GM10266 (cell line): ENCODE data around the gene OPN1SW.

ENCODE experiments used
- DNase-seq: peaks from one replicate; pipeline ENCODE4 v3.0.0; 2012; ENCODE audit errors: extremely low spot score
- TF ChIP-seq, protein P1 (sequence below): IDR thresholded peaks from 2 replicates; pipeline ENCODE4 v1.5.1; 2012; ENCODE audit warnings: mild to moderate bottlenecking, low read depth; ENCODE audit not compliant: control insufficient read depth, insufficient read depth; ENCODE audit errors: missing control alignments

Gene OPN1SW

DNA sequence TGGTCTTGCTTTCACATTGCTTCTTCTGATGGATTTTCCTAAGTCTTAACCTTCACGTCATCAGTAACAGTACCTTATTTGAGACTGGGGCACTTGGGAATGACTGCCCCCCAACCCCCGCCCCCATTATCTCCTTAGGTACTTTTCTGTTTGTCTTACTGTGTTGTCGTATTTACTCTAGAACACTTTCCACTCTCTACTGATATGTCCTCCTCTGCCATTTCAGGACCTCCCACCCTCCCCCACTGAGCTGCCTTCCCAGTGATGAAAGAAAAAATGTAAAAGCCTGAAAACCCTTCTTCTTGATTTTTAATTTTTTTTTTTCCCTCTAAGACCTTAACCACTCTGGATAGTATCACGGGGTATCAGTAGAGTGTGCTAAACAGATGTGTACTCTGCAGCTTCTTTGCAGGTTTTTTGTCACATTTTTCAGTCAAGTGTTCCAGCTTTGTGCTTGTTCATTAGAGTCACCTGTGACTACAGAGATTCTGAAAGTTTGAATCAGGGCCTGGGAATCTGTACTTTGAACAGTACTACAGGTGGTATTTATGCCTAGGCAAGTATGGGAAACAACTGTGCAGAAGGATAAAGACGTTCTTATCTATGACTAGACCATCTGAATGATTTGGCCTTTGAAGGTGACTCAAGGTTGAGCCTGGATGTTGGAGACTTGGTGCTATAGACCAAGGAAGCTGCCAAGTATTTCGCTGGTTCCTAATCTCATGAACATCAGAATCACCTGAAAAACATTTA is 28.1 kb downstream of the OPN1SW start:
- TF ChIP-seq, protein P1, sequence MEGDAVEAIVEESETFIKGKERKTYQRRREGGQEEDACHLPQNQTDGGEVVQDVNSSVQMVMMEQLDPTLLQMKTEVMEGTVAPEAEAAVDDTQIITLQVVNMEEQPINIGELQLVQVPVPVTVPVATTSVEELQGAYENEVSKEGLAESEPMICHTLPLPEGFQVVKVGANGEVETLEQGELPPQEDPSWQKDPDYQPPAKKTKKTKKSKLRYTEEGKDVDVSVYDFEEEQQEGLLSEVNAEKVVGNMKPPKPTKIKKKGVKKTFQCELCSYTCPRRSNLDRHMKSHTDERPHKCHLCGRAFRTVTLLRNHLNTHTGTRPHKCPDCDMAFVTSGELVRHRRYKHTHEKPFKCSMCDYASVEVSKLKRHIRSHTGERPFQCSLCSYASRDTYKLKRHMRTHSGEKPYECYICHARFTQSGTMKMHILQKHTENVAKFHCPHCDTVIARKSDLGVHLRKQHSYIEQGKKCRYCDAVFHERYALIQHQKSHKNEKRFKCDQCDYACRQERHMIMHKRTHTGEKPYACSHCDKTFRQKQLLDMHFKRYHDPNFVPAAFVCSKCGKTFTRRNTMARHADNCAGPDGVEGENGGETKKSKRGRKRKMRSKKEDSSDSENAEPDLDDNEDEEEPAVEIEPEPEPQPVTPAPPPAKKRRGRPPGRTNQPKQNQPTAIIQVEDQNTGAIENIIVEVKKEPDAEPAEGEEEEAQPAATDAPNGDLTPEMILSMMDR: no peak
- no peak for DNase-seq

DNA sequence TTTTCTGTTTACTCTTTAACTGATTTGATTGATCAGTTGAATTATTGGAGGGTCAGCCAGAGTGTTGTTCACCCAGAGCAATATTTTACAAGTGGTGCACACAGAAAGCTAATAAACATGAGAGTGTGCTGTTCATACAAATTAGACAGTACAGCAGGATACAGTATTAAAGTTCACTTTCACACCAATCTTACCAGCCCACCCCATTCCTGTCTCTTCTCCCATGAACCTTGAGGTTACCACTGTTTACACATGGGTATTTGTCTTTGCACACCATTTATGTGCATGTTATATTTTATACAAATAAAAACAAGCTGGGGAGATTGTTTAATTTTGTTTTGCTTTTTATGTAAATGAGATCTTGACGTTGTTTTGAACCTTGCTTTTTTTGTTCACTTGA is 29.9 kb downstream of the OPN1SW start:
- DNase-seq: no peak
- TF ChIP-seq, protein P1: no peak

DNA sequence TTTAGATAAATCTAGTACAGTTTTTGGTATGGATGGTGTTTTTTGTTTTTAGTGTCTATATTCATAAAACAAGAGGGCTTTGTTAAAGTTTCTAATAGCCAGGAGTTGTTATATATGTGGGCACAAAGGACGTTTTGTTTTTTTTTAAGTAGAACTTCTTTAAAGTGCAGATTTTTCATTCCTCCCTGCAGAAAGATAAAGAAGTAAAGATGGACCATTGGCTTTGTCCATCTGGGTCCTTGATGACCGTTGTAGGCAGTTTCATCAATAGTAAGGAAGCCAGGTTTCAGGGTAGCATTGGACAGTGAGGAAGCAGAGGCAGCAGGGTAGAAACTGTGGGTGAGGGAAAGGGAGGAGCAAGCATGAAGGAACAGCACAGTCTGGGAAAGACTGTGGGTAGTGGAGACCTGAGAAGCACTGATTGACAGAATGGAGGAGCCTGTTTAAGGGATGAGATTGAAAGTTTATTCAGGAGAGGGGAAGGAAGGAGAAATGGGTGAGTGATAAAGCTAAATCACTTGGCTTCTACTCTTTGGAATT is 31.2 kb downstream of the OPN1SW start:
- DNase-seq: no peak
- TF ChIP-seq, protein P1: no peak

GRCh38 chr7:128743112-128743772 is 32.4 kb downstream of the OPN1SW start:
- TF ChIP-seq, protein P1: no peak
- no peak for DNase-seq

DNA sequence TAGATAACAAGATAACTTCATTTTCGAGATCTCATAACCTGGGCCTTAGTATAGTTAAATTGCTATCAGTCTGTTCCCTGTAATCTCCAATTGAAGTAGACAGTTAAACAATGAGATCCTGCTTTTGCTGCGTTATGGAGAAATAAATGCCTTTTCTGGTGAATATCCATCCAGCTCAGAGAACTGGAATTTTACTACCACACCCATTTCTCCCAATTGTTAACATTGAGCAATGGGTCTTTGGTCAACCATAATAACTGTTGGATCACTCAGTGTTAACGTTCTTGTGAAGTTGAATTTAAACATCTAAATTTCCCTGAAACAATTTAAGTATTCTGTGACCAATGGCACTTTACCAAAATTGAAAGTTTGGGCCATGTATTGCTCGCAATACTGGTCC is 33.4 kb downstream of the OPN1SW start:
- no peak for DNase-seq
- TF ChIP-seq, protein P1: no peak

DNA sequence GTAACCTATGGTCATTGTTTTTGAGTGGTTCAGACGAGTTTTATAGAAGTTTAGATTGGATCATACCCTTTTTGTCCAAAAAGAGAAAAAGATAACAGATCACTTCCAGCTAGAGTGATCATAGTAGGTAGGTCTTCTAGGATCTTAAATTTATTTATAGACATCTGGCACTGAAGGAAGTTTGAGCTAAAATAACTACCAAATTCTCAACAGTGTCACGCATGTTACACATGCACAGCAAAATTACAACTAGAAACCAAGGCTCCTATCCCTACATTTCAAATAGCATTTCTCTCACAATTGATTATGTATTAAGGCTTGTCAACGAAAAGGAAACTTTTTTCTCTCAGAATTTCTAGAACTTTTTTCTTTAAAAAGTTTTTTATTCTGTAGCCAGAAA is 34.1 kb downstream of the OPN1SW start:
- TF ChIP-seq, protein P1: no peak
- no peak for DNase-seq

DNA sequence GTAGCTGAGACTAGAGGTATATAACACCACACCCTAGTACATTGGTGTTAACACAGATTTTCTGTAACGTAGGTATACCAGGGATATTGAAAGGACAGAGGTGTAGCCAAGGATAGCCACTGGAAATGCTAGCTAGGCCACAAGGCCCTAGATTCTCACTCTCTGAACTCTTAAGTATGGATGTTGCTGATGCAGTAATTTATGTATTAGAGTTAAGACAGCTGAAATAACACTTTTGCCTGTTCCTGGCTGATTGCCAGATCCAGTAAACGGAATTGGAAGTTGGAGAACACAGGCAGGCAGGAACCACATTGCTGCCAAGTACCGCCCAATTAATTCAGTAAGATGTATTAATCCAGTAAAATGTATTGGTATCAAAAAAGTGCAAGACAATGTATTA is 34.6 kb downstream of the OPN1SW start:
- no peak for DNase-seq
- TF ChIP-seq, protein P1: no peak
